ENCODE data around the gene MALRD1. TPM values are rescaled to one million over a fixed set of nuclear protein-coding genes. Genes with fewer than 3 reads are reported as not detected.

Gene MALRD1
- total and polyA plus RNA-seq, 2 donors (not counting 1 experiment from before 2014, with no cell fraction given): 0.62 to 1.7 TPM

- Histone ChIP-seq H3K9me3 (ENCODE audit: control insufficient read depth, insufficient read depth, low read depth, low read length) (no peaks in the 10 kb centered on the region), H4K20me1 (ENCODE audit: control insufficient read depth, extremely low read depth, insufficient read depth, low read length) (no peaks in the 10 kb centered on the region), H3K9ac (ENCODE audit: insufficient read depth, low read length) (no peak overlapping the region), H3K27ac (ENCODE audit: insufficient read depth, low read length) (no peak overlapping the region), H3K4me2 (ENCODE audit: extremely low read depth, insufficient read depth, low read length) (no peak overlapping the region), H3K36me3 (ENCODE audit: control insufficient read depth, insufficient read depth, low read length) (no peaks in the 10 kb centered on the region), H3K4me1 (ENCODE audit: control insufficient read depth, extremely low read depth, insufficient read depth, low read length) (peaks cover 8% of the 10 kb centered on the region), H3K79me2 (ENCODE audit: control insufficient read depth, insufficient read depth, low read length) (no peaks in the 10 kb centered on the region), H2AFZ (ENCODE audit: low read length) (no peak overlapping the region), H3K4me3 (replicated peaks in 1 of 4; ENCODE audit: control extremely low read depth in 1 of 4, insufficient read depth in 1 of 4, low read depth in 3 of 4, low read length in 4 of 4) (no peak overlapping the region), H3K27me3 (ENCODE audit: control insufficient read depth, insufficient read depth, low read length) (no peaks in the 10 kb centered on the region)
- no peak for DNase-seq (ENCODE audit: low read depth in 2 of 2)
- no peak for TF ChIP-seq CTCF (conservative IDR thresholded peaks at IDR 0.05 in 1 of 2, IDR thresholded peaks at IDR 0.05 in 1 of 2; ENCODE audit: low read depth in 1 of 2, low read length in 2 of 2)
- TF ChIP-seq EZH2 (IDR thresholded peaks at IDR 0.05; ENCODE audit: low read length, missing control alignments): no peak
Observed at GRCh38 chr10:19634163-19634562, 585.6 kb downstream of the MALRD1 start.

GRCh38 chr10:19638182-19638895 lies 589.7 kb downstream of the MALRD1 start:
- H3K4me2 ChIP-seq (ENCODE audit: extremely low read depth, insufficient read depth, low read length): peak overlapping the region; percentile 70
- no peaks in the 10 kb centered on the region for H4K20me1 ChIP-seq (ENCODE audit: control insufficient read depth, extremely low read depth, insufficient read depth, low read length)
- peaks cover 2% of the 10 kb centered on the region for H3K4me1 ChIP-seq (ENCODE audit: control insufficient read depth, extremely low read depth, insufficient read depth, low read length)
- DNase-seq (ENCODE audit: low read depth in 2 of 2): peak; percentile 94 to 98
- H3K4me3 ChIP-seq (replicated peaks in 1 of 4; ENCODE audit: control extremely low read depth in 1 of 4, insufficient read depth in 1 of 4, low read depth in 3 of 4, low read length in 4 of 4): peak overlapping the region; percentile 26 to 44 (median 39)
- H3K36me3 ChIP-seq (ENCODE audit: control insufficient read depth, insufficient read depth, low read length): no peaks in the 10 kb centered on the region
- peak overlapping the region; percentile 54 for H3K27ac ChIP-seq (ENCODE audit: insufficient read depth, low read length)
- no peaks in the 10 kb centered on the region for H3K79me2 ChIP-seq (ENCODE audit: control insufficient read depth, insufficient read depth, low read length)
- H3K27me3 ChIP-seq (ENCODE audit: control insufficient read depth, insufficient read depth, low read length): no peaks in the 10 kb centered on the region
- H3K9me3 ChIP-seq (ENCODE audit: control insufficient read depth, insufficient read depth, low read depth, low read length): no peaks in the 10 kb centered on the region
- TF ChIP-seq CTCF (conservative IDR thresholded peaks at IDR 0.05 in 1 of 2, IDR thresholded peaks at IDR 0.05 in 1 of 2; ENCODE audit: low read depth in 1 of 2, low read length in 2 of 2) (no peak), EZH2 (IDR thresholded peaks at IDR 0.05; ENCODE audit: low read length, missing control alignments) (no peak)
- H2AFZ ChIP-seq (ENCODE audit: low read length): peak overlapping the region; percentile 21
- no peak overlapping the region for H3K9ac ChIP-seq (ENCODE audit: insufficient read depth, low read length)

- Histone ChIP-seq H3K4me2 (ENCODE audit: extremely low read depth, insufficient read depth, low read length) (peak overlapping the region; percentile 70), H2AFZ (ENCODE audit: low read length) (peak overlapping the region; percentile 21), H3K27ac (ENCODE audit: insufficient read depth, low read length) (peak overlapping the region; percentile 54), H4K20me1 (ENCODE audit: control insufficient read depth, extremely low read depth, insufficient read depth, low read length) (no peaks in the 10 kb centered on the region), H3K4me1 (ENCODE audit: control insufficient read depth, extremely low read depth, insufficient read depth, low read length) (peaks cover 2% of the 10 kb centered on the region), H3K27me3 (ENCODE audit: control insufficient read depth, insufficient read depth, low read length) (no peaks in the 10 kb centered on the region), H3K79me2 (ENCODE audit: control insufficient read depth, insufficient read depth, low read length) (no peaks in the 10 kb centered on the region), H3K4me3 (replicated peaks in 1 of 4; ENCODE audit: control extremely low read depth in 1 of 4, insufficient read depth in 1 of 4, low read depth in 3 of 4, low read length in 4 of 4) (peak overlapping the region; percentile 26 to 44 (median 39)), H3K9me3 (ENCODE audit: control insufficient read depth, insufficient read depth, low read depth, low read length) (no peaks in the 10 kb centered on the region), H3K36me3 (ENCODE audit: control insufficient read depth, insufficient read depth, low read length) (no peaks in the 10 kb centered on the region), H3K9ac (ENCODE audit: insufficient read depth, low read length) (no peak overlapping the region)
- no peak for TF ChIP-seq CTCF (conservative IDR thresholded peaks at IDR 0.05 in 1 of 2, IDR thresholded peaks at IDR 0.05 in 1 of 2; ENCODE audit: low read depth in 1 of 2, low read length in 2 of 2)
- no peak for TF ChIP-seq EZH2 (IDR thresholded peaks at IDR 0.05; ENCODE audit: low read length, missing control alignments)
- no peak for DNase-seq (ENCODE audit: low read depth in 2 of 2)
Observed at GRCh38 chr10:19638896-19639233, 590.3 kb downstream of the MALRD1 start.

All from fibroblast of lung (primary cell).